ENCODE data around the gene SLC39A12.

GRCh38 chr10:18020523-18020922, 68.8 kb downstream of the SLC39A12 start:
- no peak for TF ChIP-seq TAF1 (IDR thresholded peaks at IDR 0.05; ENCODE audit: low read depth)
- TF ChIP-seq EP300 (IDR thresholded peaks at IDR 0.05; ENCODE audit: borderline replicate concordance): no peak
- no peak for TF ChIP-seq RAD21 (IDR thresholded peaks at IDR 0.05; ENCODE audit: low read depth)
- TF ChIP-seq MAX (IDR thresholded peaks at IDR 0.05): no peak
